ENCODE data around the gene USP19. TPM values are rescaled to one million over a fixed set of nuclear protein-coding genes. Genes with fewer than 3 reads are reported as not detected.

Gene USP19
- total RNA-seq, 1 donor from 2014 or later = 75.9 TPM

- H3K9me3 Mint-ChIP-seq (ENCODE audit: unreplicated experiment) = no peaks in the 10 kb centered on the region
- H3K4me3 Mint-ChIP-seq (ENCODE audit: unreplicated experiment) = no peak overlapping the region
- peaks cover 22% of the 10 kb centered on the region for H3K36me3 Mint-ChIP-seq (ENCODE audit: unreplicated experiment)
- no peak overlapping the region for H3K27ac Mint-ChIP-seq (ENCODE audit: unreplicated experiment)
- peaks cover 7% of the 10 kb centered on the region for H3K4me1 Mint-ChIP-seq (ENCODE audit: unreplicated experiment)
- DNase-seq (ENCODE audit: extremely low spot score, unreplicated experiment) = no peak
- H3K27me3 Mint-ChIP-seq (ENCODE audit: unreplicated experiment) = no peaks in the 10 kb centered on the region
- no peak for TF ChIP-seq CTCF (IDR thresholded peaks at IDR 0.05)
Observed at GRCh38 chr3:49124203-49124602, 3.6 kb upstream of the USP19 start.

GRCh38 chr3:49123687-49124086 lies 3.1 kb upstream of the USP19 start:
- Mint-ChIP-seq H3K4me1 (ENCODE audit: unreplicated experiment) (peaks cover 10% of the 10 kb centered on the region), H3K27ac (ENCODE audit: unreplicated experiment) (no peak overlapping the region), H3K27me3 (ENCODE audit: unreplicated experiment) (no peaks in the 10 kb centered on the region), H3K36me3 (ENCODE audit: unreplicated experiment) (peaks cover 26% of the 10 kb centered on the region), H3K4me3 (ENCODE audit: unreplicated experiment) (no peak overlapping the region), H3K9me3 (ENCODE audit: unreplicated experiment) (no peaks in the 10 kb centered on the region)
- no peak for TF ChIP-seq CTCF (IDR thresholded peaks at IDR 0.05)
- no peak for DNase-seq (ENCODE audit: extremely low spot score, unreplicated experiment)

GRCh38 chr3:49122886-49123545 lies 2.4 kb upstream of the USP19 start:
- Mint-ChIP-seq H3K4me3 (ENCODE audit: unreplicated experiment) (no peak overlapping the region), H3K27ac (ENCODE audit: unreplicated experiment) (no peak overlapping the region), H3K4me1 (ENCODE audit: unreplicated experiment) (peaks cover 10% of the 10 kb centered on the region), H3K36me3 (ENCODE audit: unreplicated experiment) (peaks cover 23% of the 10 kb centered on the region), H3K9me3 (ENCODE audit: unreplicated experiment) (no peaks in the 10 kb centered on the region), H3K27me3 (ENCODE audit: unreplicated experiment) (no peaks in the 10 kb centered on the region)
- no peak for DNase-seq (ENCODE audit: extremely low spot score, unreplicated experiment)
- TF ChIP-seq CTCF (IDR thresholded peaks at IDR 0.05) = no peak

GRCh38 chr3:49122451-49122850 lies 1.8 kb upstream of the USP19 start:
- no peak for DNase-seq (ENCODE audit: extremely low spot score, unreplicated experiment)
- Mint-ChIP-seq H3K4me3 (ENCODE audit: unreplicated experiment) (no peak overlapping the region), H3K27ac (ENCODE audit: unreplicated experiment) (no peak overlapping the region), H3K36me3 (ENCODE audit: unreplicated experiment) (peaks cover 25% of the 10 kb centered on the region), H3K9me3 (ENCODE audit: unreplicated experiment) (no peaks in the 10 kb centered on the region), H3K27me3 (ENCODE audit: unreplicated experiment) (no peaks in the 10 kb centered on the region), H3K4me1 (ENCODE audit: unreplicated experiment) (peaks cover 10% of the 10 kb centered on the region)
- TF ChIP-seq CTCF (IDR thresholded peaks at IDR 0.05) = no peak

GRCh38 chr3:49122022-49122421 lies 1.4 kb upstream of the USP19 start:
- Mint-ChIP-seq H3K36me3 (ENCODE audit: unreplicated experiment) (peaks cover 25% of the 10 kb centered on the region), H3K27me3 (ENCODE audit: unreplicated experiment) (no peaks in the 10 kb centered on the region), H3K9me3 (ENCODE audit: unreplicated experiment) (no peaks in the 10 kb centered on the region), H3K27ac (ENCODE audit: unreplicated experiment) (peak overlapping the region; percentile 88), H3K4me3 (ENCODE audit: unreplicated experiment) (no peak overlapping the region), H3K4me1 (ENCODE audit: unreplicated experiment) (peaks cover 10% of the 10 kb centered on the region)
- DNase-seq (ENCODE audit: extremely low spot score, unreplicated experiment) = no peak
- TF ChIP-seq CTCF (IDR thresholded peaks at IDR 0.05) = no peak

Data from osteocyte (in vitro differentiated cells).